Calu3 (cell line): Measurements from ENCODE around the gene GLT1D1. TPM values are rescaled to one million over a fixed set of nuclear protein-coding genes. Genes with fewer than 3 reads are reported as not detected.

ENCODE experiments used
- BruUV-seq: library from RNA; stranded (reverse); fragments of 400-500 nt; replicated peaks from 2 replicates; lab custom pipeline; 2021; lab: Mats Ljungman, UMichigan
- CTCF ChIA-PET: fragments of 300-600 bp; sonication (Branson Sonifier 250); formaldehyde crosslinking; loops from one replicate; lab custom pipeline; 2022; ENCODE audit warnings: antibody characterized with exemption; lab: Charles Lee
- DNase-seq: peaks from one replicate; pipeline ENCODE4 v3.0.0; 2022
- H3K27ac Mint-ChIP-seq: one replicate; pipeline ENCODE4 v1.8.0; 2022; ENCODE audit warnings: mixed read lengths; ENCODE audit not compliant: unreplicated experiment
- H3K27me3 Mint-ChIP-seq: one replicate; pipeline ENCODE4 v1.8.0; 2022; ENCODE audit warnings: mixed read lengths; ENCODE audit not compliant: unreplicated experiment
- H3K36me3 Mint-ChIP-seq: one replicate; pipeline ENCODE4 v1.8.0; 2022; ENCODE audit warnings: mild to moderate bottlenecking, moderate library complexity, mixed read lengths; ENCODE audit not compliant: insufficient read depth, unreplicated experiment
- H3K4me1 Mint-ChIP-seq: one replicate; pipeline ENCODE4 v1.8.0; 2022; ENCODE audit warnings: mild to moderate bottlenecking, low read depth, mixed read lengths; ENCODE audit not compliant: unreplicated experiment
- H3K4me3 Mint-ChIP-seq: one replicate; pipeline ENCODE4 v1.8.0; 2022; ENCODE audit warnings: mild to moderate bottlenecking, low read depth, moderate library complexity, mixed read lengths; ENCODE audit not compliant: unreplicated experiment
- H3K9me3 Mint-ChIP-seq: one replicate; pipeline ENCODE4 v1.8.0; 2022; ENCODE audit warnings: low read depth, mixed read lengths; ENCODE audit not compliant: unreplicated experiment
- intact Hi-C: fragments of 100-400 bp; cut with micrococcal nuclease; formaldehyde crosslinking; loops from one replicate; pipeline ENCODE4 v1.10.0; 2022; ENCODE audit not compliant: unreplicated experiment
- total RNA-seq: library from RNA; stranded (reverse); gene quantifications from 2 replicates; pipeline ENCODE4 v1.2.3, GENCODE V29; 2022
- TF ChIP-seq, protein P1 (sequence below): fragments of 200-600 bp; IDR thresholded peaks from one replicate; pipeline ENCODE4 v1.8.0; 2022; ENCODE audit warnings: antibody characterized with exemption; ENCODE audit not compliant: unreplicated experiment

Gene GLT1D1
- total RNA-seq, 1 experiment from 2014 or later = not detected

- Mint-ChIP-seq H3K4me1 (no peaks in the 10 kb centered on the region), H3K27me3 (no peaks in the 10 kb centered on the region), H3K9me3 (no peaks in the 10 kb centered on the region), H3K4me3 (no peak overlapping the region), H3K27ac (no peak overlapping the region), H3K36me3 (peaks cover 29% of the 10 kb centered on the region)
- TF ChIP-seq, protein P1, sequence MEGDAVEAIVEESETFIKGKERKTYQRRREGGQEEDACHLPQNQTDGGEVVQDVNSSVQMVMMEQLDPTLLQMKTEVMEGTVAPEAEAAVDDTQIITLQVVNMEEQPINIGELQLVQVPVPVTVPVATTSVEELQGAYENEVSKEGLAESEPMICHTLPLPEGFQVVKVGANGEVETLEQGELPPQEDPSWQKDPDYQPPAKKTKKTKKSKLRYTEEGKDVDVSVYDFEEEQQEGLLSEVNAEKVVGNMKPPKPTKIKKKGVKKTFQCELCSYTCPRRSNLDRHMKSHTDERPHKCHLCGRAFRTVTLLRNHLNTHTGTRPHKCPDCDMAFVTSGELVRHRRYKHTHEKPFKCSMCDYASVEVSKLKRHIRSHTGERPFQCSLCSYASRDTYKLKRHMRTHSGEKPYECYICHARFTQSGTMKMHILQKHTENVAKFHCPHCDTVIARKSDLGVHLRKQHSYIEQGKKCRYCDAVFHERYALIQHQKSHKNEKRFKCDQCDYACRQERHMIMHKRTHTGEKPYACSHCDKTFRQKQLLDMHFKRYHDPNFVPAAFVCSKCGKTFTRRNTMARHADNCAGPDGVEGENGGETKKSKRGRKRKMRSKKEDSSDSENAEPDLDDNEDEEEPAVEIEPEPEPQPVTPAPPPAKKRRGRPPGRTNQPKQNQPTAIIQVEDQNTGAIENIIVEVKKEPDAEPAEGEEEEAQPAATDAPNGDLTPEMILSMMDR = no peak
- CTCF ChIA-PET = no interaction called here
- no TSS peak for BruUV-seq
- no peak for DNase-seq
- intact Hi-C loops = no loop called here
Observed at GRCh38 chr12:128811806-128812205, 41.5 kb upstream of the GLT1D1 start.

- TF ChIP-seq, protein P1 = no peak
- DNase-seq = no peak
- intact Hi-C loops = no loop called here
- no peak overlapping the region for H3K4me3 Mint-ChIP-seq
- no TSS peak for BruUV-seq
- CTCF ChIA-PET = no interaction called here
- H3K27me3 Mint-ChIP-seq = no peaks in the 10 kb centered on the region
- H3K27ac Mint-ChIP-seq = no peak overlapping the region
- peaks cover 16% of the 10 kb centered on the region for H3K4me1 Mint-ChIP-seq
- H3K9me3 Mint-ChIP-seq = no peaks in the 10 kb centered on the region
- peaks cover 26% of the 10 kb centered on the region for H3K36me3 Mint-ChIP-seq
Observed at GRCh38 chr12:128813392-128813791, 39.9 kb upstream of the GLT1D1 start.

GRCh38 chr12:128813883-128814282 is 39.4 kb upstream of the GLT1D1 start:
- BruUV-seq = no TSS peak
- H3K4me1 Mint-ChIP-seq = peaks cover 21% of the 10 kb centered on the region
- no peak for DNase-seq
- no peak overlapping the region for H3K4me3 Mint-ChIP-seq
- CTCF ChIA-PET = no interaction called here
- peaks cover 26% of the 10 kb centered on the region for H3K36me3 Mint-ChIP-seq
- no peak overlapping the region for H3K27ac Mint-ChIP-seq
- no peaks in the 10 kb centered on the region for H3K9me3 Mint-ChIP-seq
- intact Hi-C loops = no loop called here
- TF ChIP-seq, protein P1 = no peak
- no peaks in the 10 kb centered on the region for H3K27me3 Mint-ChIP-seq

DNA sequence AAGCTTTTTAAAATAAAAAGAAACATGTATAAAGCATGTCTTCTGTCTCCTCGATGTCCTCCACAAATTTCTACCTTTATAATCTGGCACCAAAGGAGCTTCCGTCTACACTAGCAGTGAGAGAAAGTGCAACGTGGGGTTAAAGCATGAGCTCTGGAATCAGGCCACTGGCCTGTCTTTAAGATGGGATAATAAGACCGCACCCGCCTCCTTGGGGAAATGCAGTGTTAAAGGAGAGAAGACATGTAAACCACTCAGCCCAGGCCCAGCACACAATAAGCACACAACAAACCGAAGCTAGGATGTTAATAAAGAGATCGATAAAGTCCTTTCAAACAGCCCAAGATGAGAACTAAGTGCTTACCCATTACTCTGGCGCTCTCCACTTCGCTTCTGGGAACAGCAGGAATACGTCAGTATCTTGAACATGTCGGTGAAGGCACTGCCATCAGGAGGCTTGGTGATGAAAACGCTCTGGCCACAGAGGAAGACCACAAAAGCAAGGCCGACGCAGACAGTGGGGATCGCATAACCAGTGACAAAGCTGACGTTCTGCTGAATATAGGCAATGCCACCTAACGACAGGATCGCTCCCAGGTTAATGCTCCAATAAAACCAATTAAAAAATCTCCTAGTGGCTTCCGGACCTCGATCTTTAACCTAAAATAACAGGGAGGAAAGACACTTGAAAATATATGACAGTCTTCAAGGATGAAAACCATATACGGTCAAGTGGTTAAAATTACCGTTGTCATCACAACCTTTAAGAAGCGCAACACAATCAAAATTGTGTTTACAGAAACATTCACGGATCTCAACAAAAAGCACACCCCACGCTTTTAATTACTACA is 38.6 kb upstream of the GLT1D1 start:
- TF ChIP-seq, protein P1 = no peak
- no peak for DNase-seq
- intact Hi-C loops = no loop called here
- H3K4me1 Mint-ChIP-seq = peaks cover 28% of the 10 kb centered on the region
- no peaks in the 10 kb centered on the region for H3K9me3 Mint-ChIP-seq
- H3K27me3 Mint-ChIP-seq = no peaks in the 10 kb centered on the region
- CTCF ChIA-PET = no interaction called here
- peaks cover 26% of the 10 kb centered on the region for H3K36me3 Mint-ChIP-seq
- H3K4me3 Mint-ChIP-seq = no peak overlapping the region
- no TSS peak for BruUV-seq
- H3K27ac Mint-ChIP-seq = no peak overlapping the region
